Mucosa of stomach (tissue), 1 donor: Measurements from ENCODE around the gene ACVR1C.

Experiments used
- H3K27me3 ChIP-seq: one replicate; pipeline ENCODE4 v1.7.0; 2013; ENCODE audit warnings: mild to moderate bottlenecking, low read length; ENCODE audit not compliant: control insufficient read depth, insufficient read depth
- H3K36me3 ChIP-seq: one replicate; pipeline ENCODE4 v1.7.0; 2013; ENCODE audit warnings: low read length; ENCODE audit not compliant: control insufficient read depth, insufficient read depth
- H3K4me1 ChIP-seq: one replicate; pipeline ENCODE4 v1.7.0; 2013; ENCODE audit warnings: mild to moderate bottlenecking, low read length; ENCODE audit not compliant: control insufficient read depth, insufficient read depth
- H3K4me3 ChIP-seq: one replicate; pipeline ENCODE4 v1.7.0; 2013; ENCODE audit warnings: low read length
- H3K9ac ChIP-seq: one replicate; pipeline ENCODE4 v1.7.0; 2013; ENCODE audit warnings: mild to moderate bottlenecking, low read length, moderate library complexity
- H3K9me3 ChIP-seq: one replicate; pipeline ENCODE4 v1.7.0; 2013; ENCODE audit warnings: mild to moderate bottlenecking, low read length, moderate library complexity; ENCODE audit not compliant: control insufficient read depth
- donor health status: Pancreatic carcinoma.

Gene ACVR1C

GRCh38 chr2:157487271-157487610 is 141.4 kb downstream of the ACVR1C start:
- H3K9ac ChIP-seq: no peak overlapping the region
- no peaks in the 10 kb centered on the region for H3K9me3 ChIP-seq
- H3K36me3 ChIP-seq: no peaks in the 10 kb centered on the region
- no peaks in the 10 kb centered on the region for H3K27me3 ChIP-seq
- H3K4me3 ChIP-seq: no peak overlapping the region
- H3K4me1 ChIP-seq: peaks cover 43% of the 10 kb centered on the region

DNA sequence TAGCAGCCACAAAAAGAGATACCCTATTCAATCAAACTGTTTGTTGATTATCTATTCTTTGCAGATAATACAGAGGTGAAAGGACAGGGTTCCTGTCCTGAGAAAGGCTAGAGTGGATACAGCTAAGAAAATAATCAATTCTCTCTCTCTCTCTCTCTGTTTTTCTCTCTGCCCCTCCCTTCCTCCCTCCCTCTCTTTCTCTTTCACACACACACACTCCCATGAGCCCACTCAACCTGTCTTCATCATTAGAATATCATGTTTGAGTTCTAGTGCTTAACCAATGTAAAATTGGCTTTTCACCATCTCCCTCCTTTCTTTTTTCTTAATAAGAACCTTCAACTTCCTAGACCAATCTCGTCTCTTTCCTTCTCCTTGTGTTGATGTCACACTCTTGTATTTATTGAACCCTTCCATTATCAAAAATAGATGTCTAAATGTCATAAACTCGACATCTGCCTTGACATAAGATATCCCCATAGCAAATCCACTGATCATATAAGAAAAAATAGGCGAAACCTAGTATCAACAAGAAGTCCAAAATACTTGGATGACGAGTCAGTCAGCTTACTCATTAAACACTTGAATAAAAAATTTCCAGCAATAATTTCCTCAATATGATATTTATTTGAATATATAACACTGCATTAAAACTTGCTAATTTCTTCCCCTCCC is 141.9 kb downstream of the ACVR1C start:
- no peaks in the 10 kb centered on the region for H3K9me3 ChIP-seq
- H3K9ac ChIP-seq: peak overlapping the region; percentile 38
- H3K36me3 ChIP-seq: no peaks in the 10 kb centered on the region
- no peaks in the 10 kb centered on the region for H3K27me3 ChIP-seq
- no peak overlapping the region for H3K4me3 ChIP-seq
- peaks cover 43% of the 10 kb centered on the region for H3K4me1 ChIP-seq

DNA sequence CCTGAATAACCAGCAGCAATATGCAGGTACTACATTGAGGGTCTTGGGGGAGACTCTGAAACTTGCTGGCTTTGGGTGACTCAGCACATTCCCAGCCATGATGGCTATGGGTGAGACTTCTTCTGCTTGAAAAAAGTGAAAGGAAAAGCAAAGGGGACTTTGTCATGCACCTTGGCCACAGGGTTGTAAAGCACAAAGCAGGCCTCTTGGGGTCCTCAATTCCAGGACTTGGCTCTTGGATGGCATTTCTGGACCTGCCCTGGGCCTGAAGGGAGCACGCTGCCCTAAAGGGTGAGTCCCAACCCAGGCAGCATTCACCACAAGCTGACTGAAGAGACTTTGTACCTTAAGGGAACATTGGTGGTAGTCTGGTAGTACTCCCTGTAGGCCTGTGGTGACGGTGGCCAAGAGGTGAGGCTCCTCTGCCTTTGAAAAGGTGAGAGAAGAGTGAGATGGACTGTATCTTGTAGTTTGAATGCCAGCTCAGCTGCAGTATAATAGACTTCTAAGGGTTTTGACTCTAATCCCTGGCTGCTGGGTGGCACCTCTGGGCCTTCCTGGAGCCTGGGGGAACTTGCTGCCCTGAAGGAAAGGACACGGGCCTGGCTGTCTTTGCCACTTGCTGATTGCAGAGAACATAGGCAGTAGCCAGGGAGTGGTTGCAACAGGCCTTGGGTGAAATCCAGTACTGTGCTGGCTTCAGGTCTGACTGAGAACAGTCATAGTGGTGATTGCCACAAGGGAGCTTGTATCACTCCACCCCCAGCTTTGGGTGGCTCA is 148.3 kb downstream of the ACVR1C start:
- no peak overlapping the region for H3K9ac ChIP-seq
- H3K9me3 ChIP-seq: no peaks in the 10 kb centered on the region
- H3K4me1 ChIP-seq: peaks cover 20% of the 10 kb centered on the region
- H3K27me3 ChIP-seq: no peaks in the 10 kb centered on the region
- H3K4me3 ChIP-seq: no peak overlapping the region
- H3K36me3 ChIP-seq: no peaks in the 10 kb centered on the region

- Histone ChIP-seq H3K9me3 (no peaks in the 10 kb centered on the region), H3K4me3 (no peak overlapping the region), H3K36me3 (no peaks in the 10 kb centered on the region), H3K9ac (no peak overlapping the region), H3K27me3 (no peaks in the 10 kb centered on the region), H3K4me1 (peaks cover 20% of the 10 kb centered on the region)
These were observed 149.3 kb downstream of the ACVR1C start for GRCh38 chr2:157479081-157480027.

DNA sequence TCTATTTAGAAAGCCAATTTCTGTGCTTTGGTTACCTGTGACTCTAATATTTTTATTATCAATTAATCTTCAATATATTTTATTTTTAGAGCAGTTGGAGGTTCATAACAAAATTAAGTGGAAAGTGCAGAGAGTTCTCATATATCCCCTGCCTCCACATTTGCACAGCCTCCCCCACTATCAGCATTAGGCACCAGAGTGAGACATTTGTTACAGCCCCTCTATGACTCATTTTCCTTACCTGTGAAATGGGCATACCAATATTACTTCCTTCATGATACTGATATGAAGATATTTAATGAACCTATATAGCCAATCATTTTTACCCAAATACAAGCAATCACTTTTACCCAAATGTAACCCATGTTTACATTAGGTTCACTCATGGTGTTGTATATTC is 150.7 kb downstream of the ACVR1C start:
- Histone ChIP-seq H3K9me3 (no peaks in the 10 kb centered on the region), H3K9ac (no peak overlapping the region), H3K27me3 (no peaks in the 10 kb centered on the region), H3K36me3 (no peaks in the 10 kb centered on the region), H3K4me1 (peaks cover 20% of the 10 kb centered on the region), H3K4me3 (no peak overlapping the region)

DNA sequence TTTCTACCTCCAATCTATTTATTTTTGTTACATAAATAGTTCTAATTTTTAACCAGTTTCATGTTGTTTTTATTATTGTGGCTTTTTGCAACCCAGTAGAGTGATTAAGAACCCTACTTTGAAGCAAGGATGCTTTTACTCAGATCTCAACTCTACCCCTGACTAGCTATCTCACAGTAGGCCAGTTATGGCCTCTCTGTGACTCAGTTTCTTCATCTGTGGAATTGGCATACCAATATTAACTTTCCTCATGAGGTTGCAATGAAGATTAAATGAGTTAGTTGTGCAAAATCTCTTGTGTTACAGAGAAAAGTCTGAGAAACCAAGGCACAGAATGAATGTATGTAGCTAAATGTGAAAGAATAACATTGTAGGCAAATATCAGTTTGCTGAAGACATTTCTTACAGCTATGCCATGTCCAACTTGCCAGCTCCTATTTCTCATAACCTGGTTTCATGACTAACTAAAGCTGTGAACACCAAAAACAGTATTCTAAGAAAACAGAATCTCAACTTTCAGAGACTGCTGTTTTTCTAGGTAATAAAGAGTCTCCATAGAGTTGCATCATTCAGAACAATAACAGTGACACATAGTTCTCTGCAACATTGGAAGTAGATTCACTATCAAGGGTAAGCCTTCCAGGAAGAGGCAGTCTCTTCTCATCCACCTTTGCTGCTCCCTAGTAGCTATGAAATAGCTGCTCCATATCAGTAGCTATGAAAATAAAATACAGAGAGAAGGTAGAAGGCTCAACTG is 151.5 kb downstream of the ACVR1C start:
- H3K27me3 ChIP-seq: no peaks in the 10 kb centered on the region
- H3K9me3 ChIP-seq: no peaks in the 10 kb centered on the region
- H3K4me1 ChIP-seq: peaks cover 20% of the 10 kb centered on the region
- no peak overlapping the region for H3K9ac ChIP-seq
- H3K36me3 ChIP-seq: no peaks in the 10 kb centered on the region
- H3K4me3 ChIP-seq: no peak overlapping the region
